NCI-H2227 (cell line): ENCODE data around the gene CRYBA2.
A peak's percentile ranks its signal among the peaks of the same experiment; 100 is the strongest.

Source experiments
- DNase-seq: peaks from one replicate; lab custom pipeline; 2025; ENCODE audit not compliant: unreplicated experiment; lab: John Stamatoyannopoulos, UW

The CRYBA2 gene

DNA sequence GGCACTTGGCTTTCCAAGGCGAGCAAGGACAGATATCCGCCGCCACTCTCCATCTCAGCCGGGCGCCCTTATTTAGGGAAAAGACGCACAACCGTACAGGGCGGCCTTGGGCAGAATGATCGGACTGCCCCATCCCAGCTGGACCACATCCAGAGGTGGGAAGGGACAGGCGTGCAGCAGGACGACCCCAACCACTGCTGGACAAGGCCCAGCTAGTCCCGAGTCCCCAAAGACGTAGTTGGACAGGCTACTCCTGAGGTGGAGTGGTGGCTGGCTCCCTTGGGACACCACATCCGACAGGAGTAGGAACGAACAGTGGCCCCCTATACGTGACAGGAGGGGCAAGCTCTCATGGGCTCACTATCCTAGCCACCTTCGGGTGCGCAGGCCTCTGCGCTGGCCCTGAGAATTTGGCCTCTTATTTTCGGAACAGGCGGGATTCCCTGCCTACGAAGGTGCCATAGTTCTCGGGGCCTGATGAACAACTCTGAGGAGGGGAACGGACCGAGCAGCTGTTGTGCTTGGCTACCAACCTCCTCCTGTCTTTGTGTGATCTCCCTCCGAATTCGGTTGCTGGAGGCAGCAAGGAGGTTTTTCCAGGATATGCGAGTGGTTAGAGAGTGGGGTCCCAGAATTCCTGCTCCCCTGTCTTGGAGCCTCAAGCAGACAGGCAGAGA is 10.5 kb downstream of the CRYBA2 start:
- no peak for DNase-seq

DNA sequence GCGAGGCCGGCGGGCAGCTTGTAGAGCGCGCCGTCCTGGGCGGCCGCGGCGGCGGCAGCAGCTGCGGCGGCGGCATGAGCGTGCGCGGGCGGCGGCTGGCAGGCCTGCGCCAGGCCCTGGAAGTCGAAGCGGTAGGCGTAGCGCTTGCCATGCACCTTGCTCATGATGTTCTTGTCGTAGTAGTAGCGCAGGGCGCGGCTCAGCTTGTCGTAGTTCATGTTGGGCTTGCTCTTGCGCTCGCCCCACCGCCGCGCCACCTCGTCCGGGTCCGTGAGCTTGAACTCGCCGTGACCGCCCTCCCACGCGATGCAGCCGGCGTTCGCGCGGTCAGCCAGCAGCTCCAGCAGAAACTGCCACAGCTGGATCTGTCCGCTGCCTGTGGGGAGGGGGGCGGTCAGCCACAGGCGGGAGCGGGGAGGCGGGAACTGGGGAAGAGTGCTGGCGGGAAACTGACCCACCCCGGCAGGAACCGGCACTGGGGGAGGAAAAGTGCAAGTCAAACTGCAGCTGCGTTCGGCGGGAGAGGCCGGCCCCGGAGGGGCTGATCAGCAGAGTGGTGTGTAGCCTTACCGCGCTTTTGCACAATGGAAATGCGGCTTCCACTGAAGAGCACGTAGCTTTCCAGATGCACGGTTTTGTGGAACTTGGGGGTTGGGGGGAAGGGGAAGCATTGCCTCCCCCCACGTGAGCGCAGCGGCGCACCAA is 11.2 kb downstream of the CRYBA2 start:
- DNase-seq, result no peak

DNA sequence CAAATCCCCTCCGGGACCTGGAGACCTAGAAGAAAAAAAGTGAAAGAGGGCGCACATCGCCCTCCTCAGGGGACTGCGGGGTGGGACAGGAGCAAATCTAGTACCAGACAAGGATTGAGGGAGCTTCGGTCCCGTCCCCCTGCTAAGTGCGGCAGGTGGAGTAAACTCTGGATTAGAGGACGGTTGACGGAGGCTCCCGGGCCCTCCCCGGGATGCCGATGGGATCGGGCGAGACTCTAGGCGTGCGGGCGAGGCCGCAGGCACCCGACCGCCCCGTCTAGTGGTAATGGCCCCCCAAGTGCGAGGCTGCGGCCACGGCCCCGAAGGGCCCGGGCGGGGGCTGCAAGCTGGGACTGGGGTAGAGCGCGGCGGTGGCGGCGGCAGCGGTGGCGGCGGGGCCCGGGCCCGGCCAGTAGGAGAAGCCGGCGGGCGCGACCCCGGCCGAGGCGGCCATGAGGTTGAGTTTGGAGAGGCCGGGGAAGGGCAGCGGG is 11.8 kb downstream of the CRYBA2 start:
- DNase-seq, result no peak

DNA sequence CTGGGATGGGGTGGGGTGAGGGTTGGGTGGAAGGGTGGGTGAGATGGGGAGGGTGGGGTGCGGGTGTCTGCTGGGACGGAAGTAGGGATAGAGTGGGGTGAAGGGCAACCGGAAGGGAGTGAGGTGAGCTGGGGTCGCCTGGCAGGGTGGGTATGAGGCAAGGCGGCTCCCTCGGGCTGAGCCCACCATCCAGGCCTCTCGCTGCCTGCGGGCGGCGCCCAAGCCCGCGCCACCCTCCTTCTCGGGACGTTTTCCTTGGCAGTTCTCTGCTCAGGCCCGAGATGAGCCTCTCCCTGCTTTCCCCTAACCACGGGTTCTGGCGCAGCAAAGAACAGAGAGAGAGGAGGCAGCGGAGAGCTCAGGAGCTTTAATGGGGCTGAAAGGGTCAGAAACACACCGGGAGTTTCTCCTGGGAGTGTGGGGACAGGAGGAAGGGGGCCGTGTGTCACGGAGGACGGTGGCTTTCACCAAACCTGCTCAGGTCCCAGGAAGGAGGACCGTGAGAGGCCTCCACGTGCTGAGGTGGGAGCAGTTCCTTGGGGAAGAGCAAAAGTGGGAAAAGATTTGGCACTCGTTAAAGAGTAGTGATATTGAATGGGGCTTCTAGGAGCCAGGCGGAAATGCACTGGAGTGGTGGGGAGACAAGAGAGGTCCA is 12.4 kb downstream of the CRYBA2 start:
- DNase-seq, result no peak

DNA sequence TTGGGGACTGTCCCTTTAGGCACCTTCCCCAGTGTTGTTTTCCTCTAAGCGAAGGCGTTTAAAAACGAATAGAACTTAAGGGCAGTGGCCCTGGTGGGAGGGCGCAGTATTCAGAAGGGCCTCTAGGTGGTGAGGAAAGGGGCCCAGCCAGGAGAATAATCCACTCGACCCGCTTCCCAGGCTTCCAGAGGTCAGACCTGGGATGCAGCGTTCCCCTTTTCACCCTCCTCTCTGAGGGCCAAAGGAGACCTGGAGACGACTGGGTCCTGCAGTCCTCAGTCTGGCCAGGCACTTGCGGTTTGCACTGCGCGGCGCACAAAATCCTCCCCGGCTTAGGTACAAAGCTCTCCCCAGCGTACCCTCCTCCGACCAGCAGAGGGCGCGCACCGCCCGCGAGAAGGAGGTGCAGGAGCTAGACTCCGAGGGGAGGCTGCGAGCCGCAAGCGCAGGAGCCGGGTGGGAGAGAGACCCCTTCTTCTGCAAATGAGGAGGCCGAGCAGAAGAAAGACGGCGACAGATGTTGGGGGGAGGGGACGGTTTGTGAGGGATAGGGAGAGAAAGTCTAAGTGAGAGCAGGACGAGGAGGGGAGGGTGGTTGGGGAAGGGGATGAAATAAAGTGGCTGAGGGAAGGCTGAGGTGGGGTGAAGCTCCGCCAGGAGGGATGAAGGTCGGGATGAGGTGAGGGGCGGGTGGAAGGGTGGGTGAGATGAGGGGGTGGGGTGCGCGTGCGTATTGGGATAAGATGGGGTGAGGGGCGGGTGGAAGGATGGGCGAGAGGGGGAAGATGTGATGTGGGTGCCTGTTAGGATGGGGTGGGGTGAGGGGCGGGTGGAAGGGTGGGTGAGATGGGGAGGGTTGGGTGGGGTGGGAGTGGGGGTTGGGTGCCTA is 13.1 kb downstream of the CRYBA2 start:
- peak; percentile 95 for DNase-seq

DNA sequence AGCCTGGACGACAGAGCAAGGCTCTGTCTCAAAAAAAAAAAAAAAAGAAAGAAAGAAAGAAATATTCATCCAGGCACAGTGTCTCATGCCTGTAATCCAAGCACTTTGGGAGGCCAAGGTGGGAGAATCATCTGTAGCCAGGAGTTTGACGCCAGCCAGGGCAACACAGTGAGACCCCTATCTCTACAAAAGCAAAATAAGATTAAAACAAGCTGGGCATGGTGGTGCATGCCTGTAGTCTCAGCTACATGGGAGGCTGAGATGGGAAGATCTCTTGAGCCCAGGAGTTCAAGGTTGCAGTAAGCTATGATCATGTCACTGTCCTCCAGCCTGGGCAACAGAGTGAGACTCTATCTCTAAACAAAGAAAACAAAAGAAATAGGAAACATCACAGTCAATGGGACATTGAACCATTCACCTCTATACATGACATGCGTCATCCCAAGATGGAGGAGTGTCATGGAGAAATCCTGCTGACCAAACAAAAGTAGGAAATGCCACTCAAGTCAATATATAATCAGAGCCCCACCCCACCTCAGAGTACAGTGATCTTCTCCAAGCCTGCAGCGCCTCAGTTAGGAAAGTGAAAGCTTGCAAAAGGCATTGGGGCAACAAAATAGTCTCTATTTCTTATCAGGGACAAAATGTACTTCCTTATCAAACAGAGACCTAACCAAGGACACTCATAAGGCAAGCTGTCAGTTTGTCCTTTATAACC is 18.0 kb downstream of the CRYBA2 start:
- no peak for DNase-seq

DNA sequence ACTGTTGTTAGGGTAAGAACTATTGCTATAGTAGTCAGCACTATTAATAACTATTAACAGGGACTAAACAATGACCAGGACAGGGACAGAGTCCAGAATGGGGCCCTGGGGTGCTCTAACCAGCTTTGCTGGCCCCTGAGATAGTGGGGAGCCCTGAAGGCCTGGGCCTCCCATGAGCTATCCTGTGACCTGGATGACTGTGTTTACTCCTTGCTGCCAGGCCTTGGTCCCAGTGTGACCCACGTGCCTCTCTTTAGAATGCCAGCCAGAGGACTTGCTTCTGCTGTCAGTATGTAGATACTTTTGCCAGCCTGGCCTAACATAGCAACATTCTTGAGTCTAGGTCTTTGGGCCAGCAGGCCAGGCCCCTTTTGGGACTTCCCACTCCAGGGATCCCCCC is 22.3 kb downstream of the CRYBA2 start:
- DNase-seq, result no peak

DNA sequence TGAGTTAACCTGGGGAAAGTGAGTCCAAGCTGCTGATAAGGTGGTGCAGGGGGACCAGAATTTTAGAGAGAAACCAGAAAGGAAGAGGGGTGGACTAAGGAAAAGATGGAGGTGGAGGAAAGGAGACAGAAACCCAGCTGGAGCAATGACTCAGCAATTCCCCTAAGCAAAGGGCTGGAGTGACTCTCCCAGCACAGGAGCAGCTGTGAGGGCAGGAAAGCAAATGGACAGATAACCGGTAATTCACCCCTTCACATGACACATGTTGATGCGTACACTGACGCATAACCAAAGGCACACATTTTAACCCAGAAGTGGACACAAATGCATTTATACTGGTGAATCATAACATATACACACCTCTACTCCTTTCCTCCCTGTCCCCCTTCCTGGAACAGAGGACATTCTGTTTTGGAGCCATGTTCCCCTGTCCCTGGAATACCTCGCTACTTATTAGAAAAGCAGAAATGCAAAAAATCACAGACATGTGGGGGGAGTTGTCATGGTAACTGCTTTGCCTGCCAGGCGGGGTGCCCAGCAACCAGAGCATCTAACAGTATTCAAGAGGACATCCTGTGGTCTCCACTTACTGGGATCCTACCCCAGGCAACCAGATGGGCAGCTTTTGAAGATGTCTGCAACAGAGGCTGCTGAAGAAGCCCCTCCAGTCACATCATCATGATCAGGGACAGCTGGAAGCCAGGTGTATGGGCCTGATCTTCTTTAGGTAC is 29.0 kb downstream of the CRYBA2 start:
- DNase-seq, result peak; percentile 85

DNA sequence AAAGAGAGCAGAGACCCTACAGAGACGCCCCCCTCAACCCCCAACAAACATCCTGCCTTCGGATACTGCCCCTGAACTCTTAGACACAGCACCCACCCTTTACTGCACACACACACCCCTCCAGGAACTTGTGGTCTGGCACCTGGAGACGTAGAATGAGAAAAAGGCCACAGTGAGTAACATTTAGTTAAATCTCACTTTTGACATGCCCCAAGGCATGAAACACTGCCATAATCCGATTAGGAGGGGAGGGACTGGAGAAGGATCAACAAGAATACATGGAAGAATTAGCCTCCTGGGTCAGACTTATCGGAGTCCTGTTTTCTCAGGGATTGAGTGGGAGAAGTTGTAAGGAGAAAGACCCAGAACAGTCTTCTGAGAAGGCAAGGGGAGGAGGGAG is 29.6 kb downstream of the CRYBA2 start:
- no peak for DNase-seq

DNA sequence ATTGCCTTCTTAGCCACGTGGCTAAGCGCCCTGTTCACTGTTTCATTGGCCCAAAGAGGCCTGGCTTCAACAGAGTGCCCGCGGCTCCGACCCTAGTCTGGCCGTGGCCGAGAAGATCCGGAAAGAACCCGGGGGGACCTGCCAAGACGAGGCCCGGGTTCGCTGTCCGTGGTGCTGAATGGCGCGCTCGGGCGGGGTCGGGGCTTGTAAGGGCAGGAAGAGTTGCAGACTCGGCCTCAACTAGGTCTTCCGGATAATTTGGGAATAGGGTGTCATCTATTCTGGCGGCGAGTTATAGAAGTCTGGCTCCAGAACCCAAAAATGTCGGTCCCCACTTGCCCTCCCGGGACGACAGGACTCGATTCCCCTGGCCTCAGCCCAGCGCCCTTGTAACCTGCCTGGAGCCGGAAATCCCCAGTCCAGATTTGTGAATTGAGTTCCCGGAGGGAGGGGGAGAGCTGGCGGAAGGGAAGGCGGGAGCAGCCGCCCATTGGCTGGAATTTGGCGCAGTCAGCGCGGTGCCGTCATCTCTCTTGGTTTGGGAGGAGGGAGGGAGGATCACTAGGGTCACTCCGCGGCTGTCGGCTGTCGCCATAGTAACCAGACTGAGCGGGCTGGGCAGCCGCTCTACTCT is 30.2 kb downstream of the CRYBA2 start:
- peak; percentile 98 for DNase-seq

DNA sequence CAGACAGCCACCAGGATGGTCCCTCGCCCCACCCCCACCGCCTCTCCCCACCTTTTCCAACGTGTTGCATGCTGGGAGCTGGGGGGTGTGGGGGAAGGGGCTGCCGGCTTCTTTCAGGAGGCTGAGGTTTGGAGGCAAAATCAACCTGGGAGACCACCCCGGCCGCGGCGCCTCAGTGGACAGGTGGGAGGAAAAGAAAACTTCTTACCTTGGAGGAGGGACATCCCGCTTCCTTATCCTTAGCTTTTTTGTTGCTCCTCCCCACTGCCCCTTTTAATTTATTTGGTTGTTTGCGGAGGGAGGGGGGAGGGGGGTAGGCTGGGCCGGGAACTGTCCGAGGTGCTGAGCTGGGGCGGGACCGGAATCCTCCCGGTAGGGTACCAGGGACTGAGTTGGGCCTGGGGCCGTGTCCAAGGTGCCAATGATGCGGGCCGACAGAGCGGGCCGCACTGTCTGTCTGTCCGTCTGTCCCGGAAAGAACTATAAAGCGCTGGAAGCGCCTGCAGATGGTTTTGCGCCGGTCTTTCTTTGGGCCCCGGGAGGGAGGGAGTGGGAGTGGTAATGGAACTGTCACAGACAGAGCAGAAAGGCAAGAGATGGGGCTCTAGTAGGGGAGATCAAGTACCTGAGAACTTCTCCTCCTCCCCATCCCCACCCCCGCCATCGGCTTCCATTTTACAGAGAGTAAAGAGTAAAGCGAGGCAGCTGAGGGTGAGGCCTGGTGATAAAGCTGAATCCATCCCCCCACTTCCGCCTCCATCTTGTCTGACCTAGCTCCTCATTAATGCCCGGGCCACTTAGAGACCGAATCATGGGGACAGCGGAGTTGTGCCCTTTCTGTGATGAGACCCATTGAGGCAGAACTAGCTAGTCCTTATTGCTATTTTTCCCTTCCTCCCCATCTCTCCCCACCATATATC is 31.3 kb downstream of the CRYBA2 start:
- DNase-seq, result peak; percentile 70

DNA sequence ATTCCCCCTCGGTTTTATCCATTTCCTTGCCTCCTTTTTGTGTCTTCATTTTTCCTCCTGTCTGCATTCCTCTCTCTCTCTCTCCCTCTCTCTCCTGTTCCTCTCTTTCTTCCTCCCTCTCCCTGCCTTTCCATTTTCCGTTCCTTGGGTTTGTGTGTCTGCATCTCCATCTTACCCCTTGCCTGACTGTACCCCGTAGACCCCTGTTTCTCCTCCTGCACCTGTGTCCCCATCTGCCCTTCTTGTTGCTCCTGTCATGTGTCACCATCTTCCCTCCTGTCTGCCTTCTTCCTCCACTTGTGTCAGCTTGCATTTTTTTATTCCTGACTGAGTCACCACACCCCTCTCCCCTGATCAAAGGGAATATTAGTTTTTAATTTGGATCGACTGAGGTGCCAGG is 32.0 kb downstream of the CRYBA2 start:
- DNase-seq, result no peak

DNA sequence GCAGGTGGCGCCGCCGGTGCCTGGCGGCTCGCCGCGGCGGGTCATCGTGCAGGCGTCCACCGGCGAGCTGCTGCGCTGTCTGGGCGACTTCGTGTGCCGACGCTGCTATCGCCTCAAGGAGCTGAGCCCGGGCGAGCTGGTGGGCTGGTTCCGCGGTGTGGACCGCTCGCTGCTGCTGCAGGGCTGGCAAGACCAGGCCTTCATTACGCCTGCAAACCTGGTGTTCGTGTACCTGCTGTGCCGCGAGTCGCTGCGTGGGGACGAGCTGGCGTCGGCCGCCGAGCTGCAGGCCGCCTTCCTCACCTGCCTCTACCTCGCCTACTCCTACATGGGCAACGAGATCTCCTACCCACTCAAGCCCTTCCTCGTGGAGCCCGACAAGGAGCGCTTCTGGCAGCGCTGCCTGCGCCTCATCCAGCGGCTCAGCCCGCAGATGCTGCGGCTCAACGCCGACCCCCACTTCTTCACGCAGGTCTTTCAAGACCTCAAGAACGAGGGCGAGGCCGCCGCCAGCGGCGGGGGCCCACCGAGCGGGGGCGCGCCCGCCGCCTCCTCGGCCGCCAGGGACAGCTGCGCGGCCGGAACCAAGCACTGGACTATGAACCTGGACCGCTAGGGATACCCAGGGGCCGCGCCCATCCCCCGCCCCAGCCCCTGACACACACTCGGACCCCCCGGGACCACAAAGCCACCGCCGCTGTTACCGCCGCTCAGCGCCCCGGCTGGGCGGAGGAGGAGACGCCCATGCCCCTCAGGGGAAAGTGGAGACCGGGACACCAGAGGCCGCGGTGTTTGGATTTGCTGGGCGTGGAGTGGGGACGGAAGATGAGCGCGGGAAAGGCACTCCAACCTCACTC is 32.7 kb downstream of the CRYBA2 start:
- DNase-seq, result peak; percentile 49

DNA sequence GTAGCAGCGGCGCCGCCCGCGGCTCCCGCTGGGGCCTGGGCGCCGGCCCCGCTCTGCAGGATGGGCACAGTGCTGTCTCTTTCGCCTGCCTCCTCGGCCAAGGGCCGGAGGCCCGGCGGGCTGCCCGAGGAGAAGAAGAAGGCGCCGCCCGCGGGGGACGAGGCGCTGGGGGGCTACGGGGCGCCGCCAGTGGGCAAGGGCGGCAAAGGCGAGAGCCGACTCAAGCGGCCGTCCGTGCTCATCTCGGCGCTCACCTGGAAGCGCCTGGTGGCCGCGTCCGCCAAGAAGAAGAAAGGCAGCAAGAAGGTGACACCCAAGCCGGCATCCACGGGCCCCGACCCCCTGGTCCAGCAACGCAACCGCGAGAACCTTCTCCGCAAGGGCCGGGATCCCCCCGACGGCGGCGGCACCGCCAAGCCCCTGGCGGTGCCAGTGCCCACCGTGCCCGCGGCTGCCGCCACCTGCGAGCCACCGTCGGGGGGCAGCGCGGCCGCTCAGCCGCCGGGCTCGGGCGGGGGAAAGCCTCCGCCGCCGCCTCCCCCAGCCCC is 33.4 kb downstream of the CRYBA2 start:
- DNase-seq, result peak; percentile 68

DNA sequence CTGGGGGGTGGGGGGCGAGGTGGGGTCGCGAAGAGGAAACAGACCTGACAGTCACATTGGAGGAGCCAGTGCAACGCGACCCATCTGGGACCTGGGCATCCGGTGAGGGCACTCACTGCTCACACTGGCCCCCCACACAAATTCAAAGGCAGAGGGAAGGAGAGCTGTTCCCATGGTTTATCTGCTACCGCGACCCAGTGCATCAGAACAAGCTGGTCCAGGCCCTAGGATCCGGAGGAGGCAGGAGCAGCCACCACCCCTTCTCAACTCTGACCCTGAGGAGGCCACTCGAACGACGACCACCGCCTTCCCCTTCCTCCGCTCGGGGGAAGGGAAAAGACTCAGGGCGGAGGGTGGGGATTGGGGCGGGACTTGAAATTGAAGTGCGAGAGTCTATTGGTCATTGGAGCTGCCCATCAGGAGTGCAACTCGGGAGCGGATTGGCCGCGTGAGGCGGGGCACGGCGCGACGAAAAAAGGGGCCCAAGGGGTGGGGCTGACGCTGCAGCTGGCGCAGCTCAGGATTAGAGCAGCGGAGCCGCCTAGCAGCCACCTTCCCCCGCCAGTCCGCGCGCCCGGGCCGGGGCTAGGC is 34.0 kb downstream of the CRYBA2 start, which contains the start of gene CDK5R2:
TSS of gene CDK5R2 (plus strand) at position 526 of the 591 bp plus-strand sequence. CDS start 155 bp downstream, outside the sequence.
- peak; percentile 98 for DNase-seq

DNA sequence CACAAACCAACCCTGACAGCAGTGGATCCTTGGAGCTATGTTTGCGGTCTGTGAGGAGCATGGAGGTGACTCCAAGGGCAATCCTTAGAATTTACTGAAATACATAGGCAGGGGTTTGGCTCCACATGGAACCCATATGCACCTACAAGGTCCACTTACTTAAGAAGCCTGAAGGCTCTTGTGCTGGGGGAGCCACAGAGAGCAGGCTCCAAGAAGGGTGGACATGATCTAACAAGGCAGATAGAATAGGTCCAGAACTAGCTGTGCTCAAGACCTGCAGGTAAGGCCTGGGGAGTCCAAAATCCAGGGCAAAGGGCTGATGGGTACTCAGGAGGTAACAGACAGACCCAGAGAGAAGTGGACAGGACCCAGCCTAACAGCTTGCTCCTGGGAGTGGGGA is 34.9 kb downstream of the CRYBA2 start:
- DNase-seq, result no peak

DNA sequence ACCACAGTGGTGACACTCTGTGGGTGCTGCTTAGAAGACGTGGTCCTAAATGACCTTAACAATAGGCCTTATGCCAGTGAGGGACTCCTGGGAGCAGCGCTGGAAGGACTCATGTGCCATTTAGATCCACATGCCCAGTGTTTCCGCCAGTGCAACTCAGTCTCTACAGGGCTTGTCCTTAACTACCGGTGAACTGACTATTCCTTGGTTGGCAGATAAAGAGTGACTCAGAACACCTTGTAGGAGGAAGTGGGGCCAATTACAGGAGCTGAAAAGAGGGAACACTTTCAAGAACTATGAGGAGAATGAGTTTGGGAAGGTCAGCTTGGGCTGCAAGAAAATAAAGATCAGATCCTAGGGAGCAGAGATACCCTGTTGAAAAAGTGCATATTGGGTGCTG is 35.6 kb downstream of the CRYBA2 start:
- no peak for DNase-seq
